ENCODE results near the gene MGAT4B. TPM values are rescaled to one million over a fixed set of nuclear protein-coding genes. Genes with fewer than 3 reads are reported as not detected.

The MGAT4B gene
- total and polyA plus RNA-seq, 2 experiments from 2014 or later: 159 to 243 TPM

DNA sequence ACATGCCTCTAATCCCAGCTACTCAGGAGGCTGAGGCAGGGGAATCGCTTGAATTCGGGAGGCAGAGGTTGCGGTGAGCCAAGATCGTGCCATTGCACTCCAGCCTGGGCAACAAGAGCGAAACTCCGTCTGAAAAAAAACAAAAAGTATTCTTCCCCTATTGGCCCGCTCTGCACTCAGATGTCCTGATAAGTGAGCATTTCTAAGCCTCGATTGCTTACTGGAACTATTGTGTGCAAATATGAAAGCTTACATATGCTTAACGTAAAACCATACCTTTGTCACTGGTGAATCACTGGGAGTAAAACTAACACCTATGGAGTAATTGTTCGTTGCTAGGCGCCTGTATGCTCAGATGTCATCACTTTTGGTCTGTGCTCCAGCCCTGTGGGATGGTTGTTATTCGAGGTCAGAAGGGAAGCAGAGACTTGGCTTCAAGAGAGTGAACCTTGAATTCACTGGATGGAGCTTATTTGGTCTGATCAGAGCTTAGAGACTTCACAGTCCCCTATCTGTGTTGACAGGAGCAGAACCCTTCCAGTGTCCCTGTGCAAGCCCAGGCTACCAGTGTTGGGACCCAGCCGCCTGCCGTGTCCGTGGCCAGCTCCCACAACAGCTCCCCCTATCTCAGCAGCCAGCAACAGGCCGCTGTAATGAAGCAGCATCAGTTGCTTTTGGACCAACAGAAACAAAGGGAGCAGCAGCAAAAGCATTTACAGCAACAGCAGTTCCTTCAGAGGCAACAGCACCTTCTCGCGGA lies 38.2 kb downstream of the MGAT4B start:
- H3K36me3 ChIP-seq (replicated peaks; ENCODE audit: insufficient read depth, low read depth): no peaks in the 10 kb centered on the region

DNA sequence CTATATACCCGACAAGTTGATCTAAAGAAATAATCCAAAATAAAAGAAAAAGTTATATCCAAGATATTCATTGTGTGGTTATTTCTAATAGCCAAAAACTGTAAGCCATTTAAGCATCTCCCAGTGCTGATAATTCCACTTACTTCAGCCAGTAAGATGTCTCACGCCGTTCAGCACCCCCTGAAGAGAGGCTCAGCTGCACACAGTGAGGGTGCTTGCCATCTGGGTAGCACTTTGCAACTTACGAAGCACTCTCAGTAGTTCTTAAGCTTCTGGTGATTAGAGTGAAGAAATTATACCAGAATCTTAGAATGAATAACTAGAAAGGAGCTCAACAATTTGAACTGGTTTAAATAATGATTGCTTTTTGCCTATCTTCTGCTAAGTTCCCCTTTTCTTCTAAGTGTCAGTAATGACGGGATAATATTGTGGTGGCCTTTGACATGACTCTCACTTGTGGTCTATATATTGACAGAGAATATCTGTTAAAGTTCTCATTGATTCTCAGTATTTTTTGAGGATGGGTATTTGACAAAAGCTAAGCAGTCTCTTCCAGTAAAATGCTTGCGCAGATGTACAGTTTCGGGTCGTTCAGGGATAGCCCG lies 39.1 kb downstream of the MGAT4B start:
- Histone ChIP-seq H3K9me2 (replicated peaks; ENCODE audit: insufficient read depth) (no peaks in the 10 kb centered on the region), H3K4me3 (no peak overlapping the region), H3K79me2 (peaks cover 65% of the 10 kb centered on the region), H2AFZ (no peak overlapping the region), H4K20me1 (ENCODE audit: insufficient read depth, poor library complexity, severe bottlenecking) (peaks cover 47% of the 10 kb centered on the region), H3K4me1 (ENCODE audit: insufficient read depth) (peaks cover 13% of the 10 kb centered on the region), H3K9me3 (ENCODE audit: low read depth) (no peaks in the 10 kb centered on the region), H3K27me3 (no peaks in the 10 kb centered on the region), H3K36me3 (replicated peaks; ENCODE audit: insufficient read depth, low read depth) (no peaks in the 10 kb centered on the region), H3K27ac (no peak overlapping the region), H3K4me2 (no peak overlapping the region)
- no peak for DNase-seq (ENCODE audit: low spot score)
- WGBS (ENCODE audit: low lambda C conversion rate, missing lambda C conversion rate): 96% methylated on average over 9 of the region's 9 CpGs
- no peak for TF ChIP-seq EZH2 (IDR thresholded peaks at IDR 0.05; ENCODE audit: borderline replicate concordance)
- TF ChIP-seq EZH2phosphoT487 (IDR thresholded peaks at IDR 0.05; ENCODE audit: low read depth, severe bottlenecking, unreplicated experiment): no peak
- TF ChIP-seq, protein P1, sequence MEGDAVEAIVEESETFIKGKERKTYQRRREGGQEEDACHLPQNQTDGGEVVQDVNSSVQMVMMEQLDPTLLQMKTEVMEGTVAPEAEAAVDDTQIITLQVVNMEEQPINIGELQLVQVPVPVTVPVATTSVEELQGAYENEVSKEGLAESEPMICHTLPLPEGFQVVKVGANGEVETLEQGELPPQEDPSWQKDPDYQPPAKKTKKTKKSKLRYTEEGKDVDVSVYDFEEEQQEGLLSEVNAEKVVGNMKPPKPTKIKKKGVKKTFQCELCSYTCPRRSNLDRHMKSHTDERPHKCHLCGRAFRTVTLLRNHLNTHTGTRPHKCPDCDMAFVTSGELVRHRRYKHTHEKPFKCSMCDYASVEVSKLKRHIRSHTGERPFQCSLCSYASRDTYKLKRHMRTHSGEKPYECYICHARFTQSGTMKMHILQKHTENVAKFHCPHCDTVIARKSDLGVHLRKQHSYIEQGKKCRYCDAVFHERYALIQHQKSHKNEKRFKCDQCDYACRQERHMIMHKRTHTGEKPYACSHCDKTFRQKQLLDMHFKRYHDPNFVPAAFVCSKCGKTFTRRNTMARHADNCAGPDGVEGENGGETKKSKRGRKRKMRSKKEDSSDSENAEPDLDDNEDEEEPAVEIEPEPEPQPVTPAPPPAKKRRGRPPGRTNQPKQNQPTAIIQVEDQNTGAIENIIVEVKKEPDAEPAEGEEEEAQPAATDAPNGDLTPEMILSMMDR (IDR thresholded peaks at IDR 0.05; ENCODE audit: poor library complexity): no peak

More for the DNA sequence above, 38.2 kb downstream of the MGAT4B start:
- no peak for DNase-seq (ENCODE audit: low spot score)
- Histone ChIP-seq H3K79me2 (peaks cover 63% of the 10 kb centered on the region), H3K27ac (no peak overlapping the region), H3K9me2 (replicated peaks; ENCODE audit: insufficient read depth) (no peaks in the 10 kb centered on the region), H3K4me3 (no peak overlapping the region), H2AFZ (no peak overlapping the region), H3K4me2 (no peak overlapping the region), H3K9me3 (ENCODE audit: low read depth) (no peaks in the 10 kb centered on the region), H4K20me1 (ENCODE audit: insufficient read depth, poor library complexity, severe bottlenecking) (peaks cover 40% of the 10 kb centered on the region), H3K27me3 (no peaks in the 10 kb centered on the region), H3K4me1 (ENCODE audit: insufficient read depth) (peaks cover 7% of the 10 kb centered on the region)
- TF ChIP-seq, protein P1 (IDR thresholded peaks at IDR 0.05; ENCODE audit: poor library complexity): peak; percentile 5
- no peak for TF ChIP-seq EZH2phosphoT487 (IDR thresholded peaks at IDR 0.05; ENCODE audit: low read depth, severe bottlenecking, unreplicated experiment)
- WGBS (ENCODE audit: low lambda C conversion rate, missing lambda C conversion rate): 90% methylated on average over 18 of the region's 18 CpGs

GRCh38 chr5:179766726-179767455 lies 39.8 kb downstream of the MGAT4B start:
- no peak overlapping the region for H3K4me3 ChIP-seq
- no peak for DNase-seq (ENCODE audit: low spot score)
- no peaks in the 10 kb centered on the region for H3K27me3 ChIP-seq
- no peak overlapping the region for H2AFZ ChIP-seq
- H3K9me2 ChIP-seq (replicated peaks; ENCODE audit: insufficient read depth): no peaks in the 10 kb centered on the region
- H3K4me1 ChIP-seq (ENCODE audit: insufficient read depth): peaks cover 20% of the 10 kb centered on the region
- TF ChIP-seq EZH2 (IDR thresholded peaks at IDR 0.05; ENCODE audit: borderline replicate concordance) (no peak), EZH2phosphoT487 (IDR thresholded peaks at IDR 0.05; ENCODE audit: low read depth, severe bottlenecking, unreplicated experiment) (no peak)
- TF ChIP-seq, protein P1 (IDR thresholded peaks at IDR 0.05; ENCODE audit: poor library complexity): no peak
- H3K36me3 ChIP-seq (replicated peaks; ENCODE audit: insufficient read depth, low read depth): no peaks in the 10 kb centered on the region
- H3K9me3 ChIP-seq (ENCODE audit: low read depth): no peaks in the 10 kb centered on the region
- peaks cover 72% of the 10 kb centered on the region for H3K79me2 ChIP-seq
- no peak overlapping the region for H3K4me2 ChIP-seq
- H3K27ac ChIP-seq: no peak overlapping the region
- WGBS (ENCODE audit: low lambda C conversion rate, missing lambda C conversion rate): 80% methylated on average over 12 of the region's 12 CpGs
- peaks cover 54% of the 10 kb centered on the region for H4K20me1 ChIP-seq (ENCODE audit: insufficient read depth, poor library complexity, severe bottlenecking)

All from hepatocyte (in vitro differentiated cells).